ENCODE data around the gene PAX3. TPM values are rescaled to one million over a fixed set of nuclear protein-coding genes. Genes with fewer than 3 reads are reported as not detected.

Gene PAX3
- total and polyA plus RNA-seq, 2 of the 13 experiments (the other 11 are each of a cell fraction or from before 2014, with no cell fraction given): 0.07 TPM; not detected in 1

DNA sequence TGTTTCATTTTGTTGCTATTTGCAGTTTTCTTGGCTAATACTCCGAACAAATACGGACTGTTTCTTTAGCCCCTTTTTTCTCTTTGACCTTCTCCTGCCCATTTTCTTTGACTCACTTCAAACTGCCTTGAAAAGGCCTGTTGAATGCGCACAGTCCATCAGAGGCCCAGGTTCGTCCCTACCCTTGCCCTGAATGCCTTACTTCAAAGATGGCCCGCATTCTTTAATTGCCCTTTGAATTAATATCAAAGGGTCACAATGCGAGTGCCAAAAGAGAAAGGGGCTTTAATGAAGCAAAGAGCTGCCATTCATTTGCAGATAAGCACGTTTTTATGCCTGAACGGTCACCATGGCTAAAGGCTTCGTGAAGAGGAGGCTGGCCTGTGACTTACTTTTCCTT is 29.7 kb downstream of the PAX3 start:
- ATAC-seq (no peak), DNase-seq (ENCODE audit: low spot score) (no peak), FAIRE-seq (no peak)
- Histone ChIP-seq H3K4me2 (ENCODE audit: low read depth, low read length) (no peak overlapping the region), H3K36me3 (replicated peaks in 1 of 2; ENCODE audit: control insufficient read depth in 1 of 2, insufficient read depth in 2 of 2, low read length in 2 of 2) (no peaks in the 10 kb centered on the region), H3K79me2 (ENCODE audit: insufficient read depth, low read length) (no peaks in the 10 kb centered on the region), H3K9me3 (ENCODE audit: low read length) (no peaks in the 10 kb centered on the region), H3K4me3 (replicated peaks in 1 of 3; ENCODE audit: insufficient read depth in 1 of 3, low read depth in 2 of 3, low read length in 3 of 3) (no peak overlapping the region), H3K27ac (ENCODE audit: extremely low read length, insufficient read depth, low read length) (no peak overlapping the region), H4K20me1 (ENCODE audit: insufficient read depth, low read length) (no peaks in the 10 kb centered on the region), H3K9ac (ENCODE audit: insufficient read depth, low read depth, low read length) (no peak overlapping the region), H2AFZ (ENCODE audit: low read length) (no peak overlapping the region), H3K4me1 (ENCODE audit: insufficient read depth, low read length) (no peaks in the 10 kb centered on the region), H3K27me3 (ENCODE audit: control insufficient read depth in 1 of 2, insufficient read depth in 2 of 2, low read length in 2 of 2) (peaks cover 0 to 14% of the 10 kb centered on the region in 2 experiments; a peak in 3 of 5 replicates)
- in situ Hi-C loops (cut with HindIII; ENCODE audit: extremely low pct_ligation_motif_present, low pct_unique_long_range_greater_than_20kb) (no loop called here), intact Hi-C loops (cut with micrococcal nuclease; ENCODE audit: unreplicated experiment) (no loop called here)
- CTCF ChIA-PET (ENCODE audit: low intra/inter-chr PET ratio, low total read pairs): no interaction called here
- no TSS peak for BruUV-seq (replicated peaks)
- POLR2A ChIA-PET: no interaction called here
- WGBS (ENCODE audit: low lambda C conversion rate): 21% methylated on average over 9 of the region's 9 CpGs
- TF ChIP-seq ZNF264 (CRISPR knock-in tag; IDR thresholded peaks at IDR 0.05) (no peak), PLSCR1 (CRISPR knock-in tag; IDR thresholded peaks at IDR 0.05; ENCODE audit: borderline replicate concordance) (no peak), RBAK (CRISPR knock-in tag; IDR thresholded peaks at IDR 0.05) (no peak), HHEX (CRISPR knock-in tag; IDR thresholded peaks at IDR 0.05) (no peak), SP140L (CRISPR knock-in tag; IDR thresholded peaks at IDR 0.05; ENCODE audit: borderline replicate concordance) (no peak), ZSCAN5A (CRISPR knock-in tag; IDR thresholded peaks at IDR 0.05; ENCODE audit: borderline replicate concordance) (no peak), SMAD3 (CRISPR knock-in tag; IDR thresholded peaks at IDR 0.05) (no peak), ZNF432 (CRISPR knock-in tag; IDR thresholded peaks at IDR 0.05; ENCODE audit: borderline replicate concordance) (no peak), MAFK (conservative IDR thresholded peaks at IDR 0.05 in 1 of 2, IDR thresholded peaks at IDR 0.05 in 1 of 2; ENCODE audit: low read length in 2 of 2) (no peak), SUZ12 (IDR thresholded peaks at IDR 0.05; ENCODE audit: low read depth, low read length) (no peak), ZNF83 (CRISPR knock-in tag; IDR thresholded peaks at IDR 0.05; ENCODE audit: borderline replicate concordance) (no peak), CTCF (CRISPR knock-in tag; IDR thresholded peaks at IDR 0.05) (no peak), ZNF674 (CRISPR knock-in tag; IDR thresholded peaks at IDR 0.05; ENCODE audit: low read depth) (no peak), ZNF784 (CRISPR knock-in tag; IDR thresholded peaks at IDR 0.05; ENCODE audit: borderline replicate concordance) (no peak), DNMT3B (CRISPR knock-in tag; conservative IDR thresholded peaks at IDR 0.05) (no peak)
- TF ChIP-seq, protein P1, sequence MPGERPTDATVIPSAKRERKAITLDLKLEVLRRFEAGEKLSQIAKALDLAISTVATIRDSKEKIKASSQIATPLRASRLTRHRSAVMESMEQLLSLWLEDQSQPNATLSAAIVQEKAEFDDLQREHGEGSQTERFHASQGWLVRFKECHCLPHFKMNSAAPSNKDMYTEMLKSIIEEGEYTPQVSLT (CRISPR knock-in tag; IDR thresholded peaks at IDR 0.05; ENCODE audit: borderline replicate concordance, low read depth): no peak
- TF ChIP-seq, protein P2, sequence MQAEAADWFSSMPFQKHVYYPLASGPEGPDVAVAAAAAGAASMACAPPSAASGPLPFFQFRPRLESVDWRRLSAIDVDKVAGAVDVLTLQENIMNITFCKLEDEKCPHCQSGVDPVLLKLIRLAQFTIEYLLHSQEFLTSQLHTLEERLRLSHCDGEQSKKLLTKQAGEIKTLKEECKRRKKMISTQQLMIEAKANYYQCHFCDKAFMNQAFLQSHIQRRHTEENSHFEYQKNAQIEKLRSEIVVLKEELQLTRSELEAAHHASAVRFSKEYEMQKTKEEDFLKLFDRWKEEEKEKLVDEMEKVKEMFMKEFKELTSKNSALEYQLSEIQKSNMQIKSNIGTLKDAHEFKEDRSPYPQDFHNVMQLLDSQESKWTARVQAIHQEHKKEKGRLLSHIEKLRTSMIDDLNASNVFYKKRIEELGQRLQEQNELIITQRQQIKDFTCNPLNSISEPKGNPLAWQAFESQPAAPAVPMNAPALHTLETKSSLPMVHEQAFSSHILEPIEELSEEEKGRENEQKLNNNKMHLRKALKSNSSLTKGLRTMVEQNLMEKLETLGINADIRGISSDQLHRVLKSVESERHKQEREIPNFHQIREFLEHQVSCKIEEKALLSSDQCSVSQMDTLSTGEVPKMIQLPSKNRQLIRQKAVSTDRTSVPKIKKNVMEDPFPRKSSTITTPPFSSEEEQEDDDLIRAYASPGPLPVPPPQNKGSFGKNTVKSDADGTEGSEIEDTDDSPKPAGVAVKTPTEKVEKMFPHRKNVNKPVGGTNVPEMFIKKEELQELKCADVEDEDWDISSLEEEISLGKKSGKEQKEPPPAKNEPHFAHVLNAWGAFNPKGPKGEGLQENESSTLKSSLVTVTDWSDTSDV (CRISPR knock-in tag; IDR thresholded peaks at IDR 0.05): no peak
